SK-N-SH (cell line): ENCODE data around the gene MAN2A1. TPM values are rescaled to one million over a fixed set of nuclear protein-coding genes. Genes with fewer than 3 reads are reported as not detected.

Experiments used
- CTCF ChIA-PET: fragments of 300-600, 350-600 bp; formaldehyde crosslinking; extraction: SDS; loops from one replicate; lab custom pipeline; 2021; lab: Yijun Ruan, JAX
- POLR2A ChIA-PET: fragments of 350-600 bp; sonication (Branson Sonifier 250); formaldehyde crosslinking; extraction: SDS; loops from one replicate; lab custom pipeline; 2020; ENCODE audit warnings: antibody characterized with exemption, inconsistent platforms; lab: Yijun Ruan, JAX
- DNase-seq: peaks from one replicate; pipeline ENCODE4 v3.0.0; 2012
- H2AFZ ChIP-seq: fragments of 200-600 bp; sonication (generic); 2 replicates; pipeline ENCODE4 v1.8.1; 2016; ENCODE audit warnings: antibody characterized with exemption, mild to moderate bottlenecking, low read depth
- H3F3A ChIP-seq: fragments of 200-600 bp; sonication (generic); replicated peaks from 2 replicates; pipeline ENCODE3; 2016; ENCODE audit warnings: antibody characterized with exemption, mild to moderate bottlenecking; ENCODE audit not compliant: insufficient read depth
- H3K27ac ChIP-seq, 2 experiments: fragments of 200-500 bp in 1 of 2; fragments of 200-600 bp in 1 of 2; sonication (Bioruptor generic) in 1 of 2; sonication (generic), shearing (Covaris generic) in 1 of 2; 2 replicates each; pipeline versions ENCODE4 v1.5.1 to v1.6.1; 2014 to 2016; ENCODE audit warnings: low read depth in 2 of 2, inconsistent platforms in 1 of 2, low read length in 1 of 2, mild to moderate bottlenecking in 1 of 2, mixed read lengths in 1 of 2
- H3K27me3 ChIP-seq: fragments of 200-600 bp; sonication (generic), shearing (Covaris generic); 2 replicates; pipeline ENCODE4 v1.6.1; 2016; ENCODE audit warnings: mixed run types; ENCODE audit not compliant: insufficient read depth
- H3K36me3 ChIP-seq, 2 experiments: fragments of 200-500 bp in 1 of 2; fragments of 200-600 bp in 1 of 2; sonication (Bioruptor generic) in 1 of 2; sonication (generic) in 1 of 2; replicated peaks in 1 of 2; 2 replicates each; pipeline versions ENCODE3 to v1.5.1; 2014 to 2016; ENCODE audit warnings: low read length in 1 of 2, mild to moderate bottlenecking in 1 of 2; ENCODE audit not compliant: insufficient read depth in 2 of 2, control insufficient read depth in 1 of 2
- H3K4me1 ChIP-seq, 2 experiments: fragments of 200-500 bp in 1 of 2; fragments of 200-600 bp in 1 of 2; sonication (Bioruptor generic) in 1 of 2; sonication (generic), shearing (Covaris generic) in 1 of 2; 2 replicates each; pipeline versions ENCODE4 v1.5.1 to v1.6.1; 2014 to 2016; ENCODE audit warnings: low read depth in 1 of 2, low read length in 1 of 2, mixed run types in 1 of 2; ENCODE audit not compliant: insufficient read depth in 2 of 2, control insufficient read depth in 1 of 2
- H3K4me2 ChIP-seq: fragments of 200-600 bp; sonication (generic), shearing (Covaris generic); 2 replicates; pipeline ENCODE4 v1.6.1; 2017; ENCODE audit warnings: mixed run types
- H3K4me3 ChIP-seq, 2 experiments: fragments of 200-500 bp in 1 of 2; fragments of 200-600 bp in 1 of 2; sonication (Bioruptor generic) in 1 of 2; sonication (generic), shearing (Covaris generic) in 1 of 2; 2 replicates each; pipeline versions ENCODE4 v1.5.1 to v1.8.1; 2014 to 2016; ENCODE audit warnings: low read depth in 2 of 2, inconsistent platforms in 1 of 2, low read length in 1 of 2, mild to moderate bottlenecking in 1 of 2, mixed read lengths in 1 of 2, moderate library complexity in 1 of 2
- H3K79me2 ChIP-seq: fragments of 200-600 bp; sonication (generic); 2 replicates; pipeline ENCODE4 v1.8.1; 2017; ENCODE audit warnings: mild to moderate bottlenecking; ENCODE audit not compliant: insufficient read depth
- H3K9ac ChIP-seq: fragments of 200-600 bp; sonication (generic); 2 replicates; pipeline ENCODE4 v1.6.1; 2017; ENCODE audit warnings: mixed run types
- H3K9me2 ChIP-seq: fragments of 200-600 bp; sonication (generic); 2 replicates; pipeline ENCODE4 v1.6.1; 2017; ENCODE audit warnings: mixed run types
- H3K9me3 ChIP-seq: fragments of 200-600 bp; sonication (generic); 2 replicates; pipeline ENCODE4 v1.6.1; 2017; ENCODE audit warnings: mixed run types, mild to moderate bottlenecking, moderate library complexity
- H4K20me1 ChIP-seq: fragments of 200-600 bp; sonication (generic); 2 replicates; pipeline ENCODE4 v1.6.1; 2017; ENCODE audit warnings: mild to moderate bottlenecking, mixed run types; ENCODE audit not compliant: insufficient read depth
- EP300 ChIP-seq, 2 experiments: IDR thresholded peaks; 2 replicates each; pipeline versions ENCODE4 v1.4.0 to v1.6.1; 2012; ENCODE audit warnings: borderline replicate concordance in 1 of 2, low read depth in 1 of 2, low read length in 1 of 2
- FOSL2 ChIP-seq: IDR thresholded peaks from 2 replicates; pipeline ENCODE4 v1.4.0; 2012; ENCODE audit warnings: low read depth, mild to moderate bottlenecking, moderate library complexity, borderline replicate concordance
- GATA2 ChIP-seq: sonication (generic); formaldehyde crosslinking; IDR thresholded peaks from 2 replicates; pipeline ENCODE4 v1.5.0; 2020; ENCODE audit warnings: mild to moderate bottlenecking, missing genetic modification reagents
- JUND ChIP-seq: IDR thresholded peaks from 2 replicates; pipeline ENCODE4 v1.4.0; 2012
- NFIC ChIP-seq: IDR thresholded peaks from 2 replicates; pipeline ENCODE4 v1.4.0; 2012; ENCODE audit warnings: borderline replicate concordance
- POLR2AphosphoS5 ChIP-seq: IDR thresholded peaks from 2 replicates; pipeline ENCODE4 v1.6.1; 2012; ENCODE audit warnings: low read depth, low read length
- REST ChIP-seq: IDR thresholded peaks from 2 replicates; pipeline ENCODE4 v1.6.1; 2012; ENCODE audit warnings: mild to moderate bottlenecking, low read depth, low read length, moderate library complexity
- TCF12 ChIP-seq: IDR thresholded peaks from 2 replicates; pipeline ENCODE4 v1.4.0; 2012
- USF2 ChIP-seq: fragments of 150-350 bp; IDR thresholded peaks from 2 replicates; pipeline ENCODE4 v1.6.1; 2017; ENCODE audit warnings: antibody characterized with exemption, low read length, low read depth, borderline replicate concordance
- ZBTB33 ChIP-seq: IDR thresholded peaks from 2 replicates; pipeline ENCODE4 v1.4.0; 2012; ENCODE audit warnings: low read depth, borderline replicate concordance
- WGBS: methylation state at CpG from one replicate; pipeline ENCODE4 v1.1.6; 2017; ENCODE audit warnings: low lambda C conversion rate; 5-methylcytosine and 5-hydroxymethylcytosine counted together
- polyA plus RNA-seq, 3 experiments: library from polyadenylated mRNA; depleted of rRNA; stranded (reverse); fragments of >200 nt; gene quantifications; 2 replicates each; pipeline ENCODE4 v1.2.3, GENCODE V29; 2012
- TF ChIP-seq, protein P1 (sequence below): IDR thresholded peaks from 2 replicates; pipeline ENCODE4; 2012

MAN2A1 gene
- polyA plus RNA-seq, 1 of the 3 experiments (the other 2 are of a cell fraction), result 19.7 TPM

DNA sequence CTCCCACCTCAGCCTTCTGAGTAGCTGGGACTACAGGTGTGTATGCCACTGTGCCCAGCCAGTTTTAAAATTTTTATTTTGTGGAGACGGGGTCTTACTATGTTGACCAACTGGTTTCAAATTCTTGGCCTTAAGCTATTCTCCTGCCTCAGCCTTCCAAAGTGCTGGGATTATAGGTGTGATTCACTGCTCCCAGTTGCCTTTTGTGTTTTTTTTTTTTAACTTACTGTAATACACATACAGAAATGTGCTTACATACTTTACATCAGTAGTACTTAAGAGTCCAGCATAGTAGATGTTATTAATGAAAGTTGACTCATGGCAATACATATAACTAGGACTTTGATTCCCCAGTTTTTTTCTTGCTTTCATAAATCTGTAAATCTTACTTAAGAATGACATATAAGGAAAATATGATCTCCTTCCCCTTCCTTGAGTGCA is 4.7 kb downstream of the MAN2A1 start:
- H3F3A ChIP-seq, result peaks cover 6% of the 10 kb centered on the region
- ChIA-PET POLR2A (interaction anchor here (0.7 kb wide), 1 partner anchor 296 kb away, joined by 4 read pairs; no protein-coding TSS in a partner anchor), CTCF (no interaction called here)
- TF ChIP-seq ZBTB33 (no peak), EP300 (IDR thresholded peaks at IDR 0.05; ENCODE audit: borderline replicate concordance in 1 of 2, low read depth in 1 of 2, low read length in 1 of 2) (peak in 1 of 2 experiments; percentile 16; a peak in 1 of 4 replicates), GATA2 (no peak), TCF12 (peak; percentile 15; the same call in 1 of the 2 replicates), NFIC (no peak), POLR2AphosphoS5 (no peak), JUND (0 out of 2 replicates have a peak, but pooled peaks have one; percentile 3), USF2 (no peak), FOSL2 (peak; percentile 5; the same call in 1 of the 2 replicates), REST (no peak)
- TF ChIP-seq, protein P1, sequence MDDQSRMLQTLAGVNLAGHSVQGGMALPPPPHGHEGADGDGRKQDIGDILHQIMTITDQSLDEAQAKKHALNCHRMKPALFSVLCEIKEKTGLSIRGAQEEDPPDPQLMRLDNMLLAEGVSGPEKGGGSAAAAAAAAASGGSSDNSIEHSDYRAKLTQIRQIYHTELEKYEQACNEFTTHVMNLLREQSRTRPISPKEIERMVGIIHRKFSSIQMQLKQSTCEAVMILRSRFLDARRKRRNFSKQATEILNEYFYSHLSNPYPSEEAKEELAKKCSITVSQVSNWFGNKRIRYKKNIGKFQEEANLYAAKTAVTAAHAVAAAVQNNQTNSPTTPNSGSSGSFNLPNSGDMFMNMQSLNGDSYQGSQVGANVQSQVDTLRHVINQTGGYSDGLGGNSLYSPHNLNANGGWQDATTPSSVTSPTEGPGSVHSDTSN, result peak; percentile 70
- no peaks in the 10 kb centered on the region for H3K9me2 ChIP-seq
- peaks cover 36% of the 10 kb centered on the region for H4K20me1 ChIP-seq
- H3K79me2 ChIP-seq, result peaks cover 89% of the 10 kb centered on the region
- 91% methylated on average over 1 of the region's 1 CpG for WGBS
- H3K4me3 ChIP-seq, result no peak overlapping the region
- no peak overlapping the region for H3K9ac ChIP-seq
- no peak overlapping the region for H3K4me2 ChIP-seq
- H3K27me3 ChIP-seq, result no peaks in the 10 kb centered on the region
- DNase-seq, result no peak
- no peak overlapping the region for H3K27ac ChIP-seq
- H2AFZ ChIP-seq, result no peak overlapping the region
- H3K9me3 ChIP-seq, result no peaks in the 10 kb centered on the region
- peaks cover 0 to 1% of the 10 kb centered on the region in 2 experiments for H3K36me3 ChIP-seq
- H3K4me1 ChIP-seq, result peaks cover 0 to 31% of the 10 kb centered on the region in 2 experiments; a peak in 3 of 4 replicates
